Activated CD4-positive, alpha-beta T cell treated with anti-CD3 and anti-CD28 coated beads, Interleukin-2, amount 50 U/mL, for 16 hours (primary cell): ENCODE data around the gene TUBGCP4.
A peak's percentile ranks its signal among the peaks of the same experiment; 100 is the strongest.

ENCODE experiments used
- DNase-seq: peaks from one replicate; pipeline ENCODE4 v3.0.0-alpha.2; 2020

The TUBGCP4 gene

GRCh38 chr15:43404130-43404529 lies 33.2 kb downstream of the TUBGCP4 start:
- DNase-seq = no peak

- no peak for DNase-seq
Observed at GRCh38 chr15:43406189-43406588, 35.3 kb downstream of the TUBGCP4 start.

- DNase-seq = no peak
Observed at GRCh38 chr15:43406808-43407207, 35.9 kb downstream of the TUBGCP4 start.

- no peak for DNase-seq
Observed at GRCh38 chr15:43408789-43409188, 37.9 kb downstream of the TUBGCP4 start.

GRCh38 chr15:43410572-43411214 lies 39.8 kb downstream of the TUBGCP4 start:
- no peak for DNase-seq

GRCh38 chr15:43412096-43412495 lies 41.2 kb downstream of the TUBGCP4 start:
- DNase-seq = no peak

GRCh38 chr15:43414196-43414595 lies 43.3 kb downstream of the TUBGCP4 start:
- no peak for DNase-seq

GRCh38 chr15:43420435-43420834 lies 49.5 kb downstream of the TUBGCP4 start:
- DNase-seq = no peak

GRCh38 chr15:43420876-43421275 lies 50.0 kb downstream of the TUBGCP4 start:
- no peak for DNase-seq

- no peak for DNase-seq
Observed at GRCh38 chr15:43423793-43424192, 52.9 kb downstream of the TUBGCP4 start.

- DNase-seq = no peak
Observed at GRCh38 chr15:43429687-43430086, 58.8 kb downstream of the TUBGCP4 start.

GRCh38 chr15:43433165-43433564 lies 62.3 kb downstream of the TUBGCP4 start:
- no peak for DNase-seq

- no peak for DNase-seq
Observed at GRCh38 chr15:43433661-43434303, 62.9 kb downstream of the TUBGCP4 start.

- DNase-seq = no peak
Observed at GRCh38 chr15:43434446-43434845, 63.5 kb downstream of the TUBGCP4 start.

GRCh38 chr15:43436395-43436794 lies 65.5 kb downstream of the TUBGCP4 start:
- DNase-seq = no peak

GRCh38 chr15:43439268-43439667 lies 68.4 kb downstream of the TUBGCP4 start:
- DNase-seq = no peak

GRCh38 chr15:43440721-43441281 lies 69.9 kb downstream of the TUBGCP4 start:
- DNase-seq = peak; percentile 87

- DNase-seq = peak; percentile 73
Observed at GRCh38 chr15:43441316-43441715, 70.4 kb downstream of the TUBGCP4 start.

GRCh38 chr15:43446344-43446743 lies 75.4 kb downstream of the TUBGCP4 start:
- DNase-seq = no peak

- no peak for DNase-seq
Observed at GRCh38 chr15:43449981-43450380, 79.1 kb downstream of the TUBGCP4 start.
